HEK293T (cell line): Measurements from ENCODE around the gene RASA3.

ENCODE experiments used
- ARNT ChIP-seq: fragments of 450-650 bp; IDR thresholded peaks from 2 replicates; pipeline ENCODE4 v1.6.1; 2017; ENCODE audit warnings: mild to moderate bottlenecking
- BHLHE40 ChIP-seq: fragments of 450-650 bp; IDR thresholded peaks from 2 replicates; pipeline ENCODE4 v1.6.1; 2016; ENCODE audit warnings: mild to moderate bottlenecking, moderate library complexity, borderline replicate concordance
- ELF4 ChIP-seq: fragments of 450-650 bp; IDR thresholded peaks from 2 replicates; pipeline ENCODE4 v1.6.1; 2017; ENCODE audit warnings: antibody characterized with exemption
- FOXA1 ChIP-seq: fragments of 450-650 bp; IDR thresholded peaks from 2 replicates; pipeline ENCODE4 v1.6.1; 2016; ENCODE audit warnings: mild to moderate bottlenecking
- FOXK2 ChIP-seq: fragments of 450-650 bp; IDR thresholded peaks from 2 replicates; pipeline ENCODE4 v1.6.1; 2016; ENCODE audit warnings: mild to moderate bottlenecking
- FOXM1 ChIP-seq: fragments of 450-650 bp; IDR thresholded peaks from 2 replicates; pipeline ENCODE4 v1.6.1; 2017; ENCODE audit warnings: mild to moderate bottlenecking, borderline replicate concordance
- HDGF ChIP-seq: fragments of 450-650 bp; IDR thresholded peaks from 2 replicates; pipeline ENCODE4 v1.6.1; 2017; ENCODE audit warnings: antibody characterized with exemption, borderline replicate concordance
- LEF1 ChIP-seq: fragments of 450-650 bp; IDR thresholded peaks from 2 replicates; pipeline ENCODE4 v1.6.1; 2017; ENCODE audit warnings: mild to moderate bottlenecking, borderline replicate concordance
- PKNOX1 ChIP-seq: fragments of 450-650 bp; IDR thresholded peaks from 2 replicates; pipeline ENCODE4 v1.6.1; 2016
- SP1 ChIP-seq: fragments of 450-650 bp; IDR thresholded peaks from 2 replicates; pipeline ENCODE4 v1.6.1; 2017
- TARDBP ChIP-seq: fragments of 450-650 bp; IDR thresholded peaks from 2 replicates; pipeline ENCODE4 v1.6.1; 2016
- ZNF384 ChIP-seq: fragments of 450-650 bp; IDR thresholded peaks from 2 replicates; pipeline ENCODE4 v1.6.1; 2016

DNA sequence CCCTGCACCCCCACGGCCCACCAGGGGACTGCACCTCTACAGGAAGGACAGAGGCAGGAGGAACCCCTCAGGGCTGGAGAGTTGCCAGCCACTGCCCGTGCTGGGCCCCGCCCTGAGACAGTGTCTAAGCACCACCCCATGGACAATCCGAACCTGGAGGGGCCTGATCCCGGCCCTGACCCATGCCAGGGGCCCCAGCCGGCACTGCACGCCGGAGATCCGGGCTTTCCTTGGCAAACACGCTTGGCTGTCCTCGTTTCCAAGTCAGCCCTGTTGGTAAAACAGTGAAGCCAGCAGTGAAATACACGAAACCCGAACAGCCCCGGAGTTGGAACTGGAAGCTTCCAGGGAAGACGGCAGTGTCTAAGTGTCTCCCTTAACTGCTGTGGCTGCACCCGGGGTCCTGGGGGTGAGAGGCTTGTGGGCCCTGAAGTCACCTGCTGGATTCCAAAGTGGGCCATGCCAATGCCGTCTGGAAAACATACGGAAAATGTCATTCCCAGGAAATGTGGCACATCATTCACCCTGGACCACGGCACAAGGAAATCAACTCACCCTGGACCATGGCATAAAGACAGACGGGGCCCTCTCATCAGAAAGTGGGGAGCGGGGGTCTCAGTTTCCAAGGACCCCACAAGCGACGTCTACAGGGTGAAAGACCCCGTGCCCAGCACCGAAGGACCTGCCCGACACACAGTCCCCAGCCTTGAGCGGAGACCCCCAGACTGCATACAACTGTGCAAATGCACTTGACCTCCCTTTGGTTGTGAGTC lies 30.9 kb downstream of the RASA3 start:
- TF ChIP-seq FOXA1 (no peak), BHLHE40 (no peak), ELF4 (no peak), ZNF384 (no peak), TARDBP (no peak), FOXK2 (no peak), SP1 (no peak), ARNT (no peak), FOXM1 (no peak), PKNOX1 (no peak), LEF1 (no peak), HDGF (no peak)
